Esophagus (tissue), 2 donors: ENCODE results near the gene AFF4. TPM values are rescaled to one million over a fixed set of nuclear protein-coding genes. Genes with fewer than 3 reads are reported as not detected.
"Not testable (repeated sequence)": the region's sequence is repeated elsewhere in the genome, so short reads cannot be mapped to it uniquely, and the experiment has no call there.

Experiments used
- H3K27ac ChIP-seq, 2 donors: one replicate each; pipeline ENCODE4 v1.5.1; 2013; ENCODE audit warnings: low read depth in 2 of 2, mild to moderate bottlenecking in 2 of 2, inconsistent platforms in 1 of 2, low read length in 1 of 2, moderate library complexity in 1 of 2
- H3K27me3 ChIP-seq, 2 donors: one replicate each; pipeline ENCODE4 v1.6.1; 2013; ENCODE audit warnings: low read length in 2 of 2, control low read depth in 1 of 2, mild to moderate bottlenecking in 1 of 2; ENCODE audit not compliant: insufficient read depth in 2 of 2, control insufficient read depth in 1 of 2
- H3K36me3 ChIP-seq, 2 donors: one replicate each; pipeline ENCODE4 v1.6.1; 2013; ENCODE audit warnings: low read length in 1 of 2; ENCODE audit not compliant: control insufficient read depth in 2 of 2, insufficient read depth in 2 of 2
- H3K4me1 ChIP-seq, 2 donors: one replicate each; pipeline ENCODE4 v1.6.1; 2013; ENCODE audit warnings: low read length in 1 of 2; ENCODE audit not compliant: control insufficient read depth in 2 of 2, insufficient read depth in 2 of 2
- H3K4me3 ChIP-seq, 2 donors: one replicate each; pipeline ENCODE4 v1.5.1; 2013; ENCODE audit warnings: low read length in 2 of 2, mild to moderate bottlenecking in 2 of 2, low read depth in 1 of 2, moderate library complexity in 1 of 2
- H3K9me3 ChIP-seq, 2 donors: one replicate each; pipeline ENCODE4 v1.6.1; 2013; ENCODE audit warnings: mild to moderate bottlenecking in 2 of 2, low read depth in 1 of 2, low read length in 1 of 2, moderate library complexity in 1 of 2; ENCODE audit not compliant: control insufficient read depth in 2 of 2, insufficient read depth in 1 of 2
- WGBS, 2 donors: extraction: QIAGEN DNeasy Blood & Tissue Kit; methylation state at CpG; one replicate each; pipeline ENCODE4 v1.1.7; 2013; 5-methylcytosine and 5-hydroxymethylcytosine counted together
- polyA plus RNA-seq, 2 donors: library from polyadenylated mRNA; stranded (reverse); fragments of 200-250 nt; gene quantifications; one replicate each; pipeline ENCODE4 v1.2.3, GENCODE V29; 2013
- donor health status: healthy with polysubstance abuse.
- donor health status: Bipolar disorder and iron deficiency.

AFF4 gene
- polyA plus RNA-seq, 2 donors: 10.4 to 12.6 TPM

DNA sequence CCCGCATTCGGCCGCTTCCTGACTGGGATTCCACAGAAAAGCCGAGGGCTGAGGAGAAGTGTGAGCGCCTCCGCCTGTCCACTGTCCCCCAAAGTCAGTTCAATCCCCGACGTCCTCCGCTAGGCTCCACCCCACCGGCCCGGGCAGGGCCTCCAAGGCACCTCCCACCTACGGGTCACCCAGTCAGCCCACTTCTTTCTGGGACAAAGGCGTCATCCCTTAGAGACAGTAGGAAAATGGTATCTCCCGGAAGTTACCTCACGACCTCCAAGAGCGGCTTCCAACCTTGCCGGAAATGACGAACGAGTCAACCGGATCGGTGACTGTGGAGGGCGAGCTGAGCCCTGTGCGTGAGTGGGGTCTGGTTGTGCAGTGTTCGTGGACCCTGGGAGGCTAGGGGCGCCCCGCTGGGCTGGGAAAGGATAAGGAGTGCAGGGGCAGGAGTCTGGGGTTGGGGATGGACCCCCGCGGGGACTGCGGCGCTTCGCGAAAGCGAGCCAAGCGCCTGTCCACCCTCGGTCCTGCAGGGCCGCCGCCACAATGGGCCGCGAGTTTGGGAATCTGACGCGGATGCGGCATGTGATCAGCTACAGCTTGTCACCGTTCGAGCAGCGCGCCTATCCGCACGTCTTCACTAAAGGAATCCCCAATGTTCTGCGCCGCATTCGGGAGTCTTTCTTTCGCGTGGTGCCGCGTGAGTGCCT lies 96.9 kb downstream of the AFF4 start, which contains the start of the genes GDF9 and UQCRQ:
Gene GDF9 (minus strand): TSS at position 128 of the 704 bp plus-strand sequence. CDS start 1,936 bp downstream, outside the sequence.
Gene UQCRQ (plus strand): TSS at position 301 of the 704 bp plus-strand sequence. CDS start 240 bp downstream, at position 541.
- 0 to 1% methylated on average over 53 to 55 of the region's 55 CpGs for WGBS, 2 donors

GRCh38 chr5:132865668-132866341 lies 97.6 kb downstream of the AFF4 start:
- H3K9me3 ChIP-seq: no peaks in the 10 kb centered on the region
- peaks cover 0 to 2% of the 10 kb centered on the region in 2 donors for H3K4me1 ChIP-seq
- H3K36me3 ChIP-seq: peaks cover 6% of the 10 kb centered on the region in 2 donors
- WGBS, 2 donors: 28 to 30% methylated on average over 30 of the region's 30 CpGs
- peak overlapping the region; percentile 88 to 92 for H3K27ac ChIP-seq
- H3K27me3 ChIP-seq: no peaks in the 10 kb centered on the region
- H3K4me3 ChIP-seq: peak overlapping the region; percentile 86 to 95

More for the DNA sequence above, 96.9 kb downstream of the AFF4 start, which contains the start of the genes GDF9 and UQCRQ:
- no peaks in the 10 kb centered on the region for H3K9me3 ChIP-seq
- H3K27me3 ChIP-seq: no peaks in the 10 kb centered on the region
- H3K4me3 ChIP-seq: peak within 1 kb of the TSS; percentile 86 to 95
- H3K27ac ChIP-seq: peak within 1 kb of the TSS; percentile 92 to 94
- H3K4me1 ChIP-seq: peaks cover 0 to 2% of the 10 kb centered on the region in 2 donors
- H3K36me3 ChIP-seq: peaks cover 6% of the 10 kb centered on the region in 2 donors

- WGBS, 2 donors: 72 to 82% methylated on average over 5 of the region's 5 CpGs
- H3K27ac ChIP-seq: no peak overlapping the region
- no peaks in the 10 kb centered on the region for H3K4me1 ChIP-seq
- no peaks in the 10 kb centered on the region for H3K9me3 ChIP-seq
- H3K27me3 ChIP-seq: no peaks in the 10 kb centered on the region
- H3K4me3 ChIP-seq: no peak overlapping the region
- no peaks in the 10 kb centered on the region for H3K36me3 ChIP-seq
Observed at GRCh38 chr5:132860742-132861141, 102.7 kb downstream of the AFF4 start.

- Histone ChIP-seq H3K9me3 (no peaks in the 10 kb centered on the region), H3K27me3 (no peaks in the 10 kb centered on the region), H3K4me3 (no peak overlapping the region), H3K27ac (no peak overlapping the region), H3K36me3 (no peaks in the 10 kb centered on the region), H3K4me1 (no peaks in the 10 kb centered on the region)
- 76 to 80% methylated on average over 2 of the region's 2 CpGs for WGBS, 2 donors
Observed at GRCh38 chr5:132859889-132860437, 103.5 kb downstream of the AFF4 start.

- H3K36me3 ChIP-seq: no peaks in the 10 kb centered on the region
- WGBS, 2 donors: 83 to 88% methylated on average over 3 of the region's 3 CpGs
Observed at GRCh38 chr5:132856011-132856410, 107.4 kb downstream of the AFF4 start.

GRCh38 chr5:132854992-132855391 lies 108.4 kb downstream of the AFF4 start:
- H3K4me1 ChIP-seq, H3K9me3 ChIP-seq, H3K4me3 ChIP-seq, H3K27me3 ChIP-seq, H3K27ac ChIP-seq, H3K36me3 ChIP-seq: not testable (repeated sequence)
- WGBS, 2 donors: 97% methylated on average over 5 of the region's 5 CpGs

More at GRCh38 chr5:132856011-132856410, 107.4 kb downstream of the AFF4 start:
- Histone ChIP-seq H3K4me1 (no peaks in the 10 kb centered on the region), H3K9me3 (no peaks in the 10 kb centered on the region), H3K27ac (no peak overlapping the region), H3K4me3 (no peak overlapping the region), H3K27me3 (no peaks in the 10 kb centered on the region)

GRCh38 chr5:132854301-132854700 lies 109.1 kb downstream of the AFF4 start:
- Histone ChIP-seq H3K27ac (no peak overlapping the region), H3K4me1 (no peaks in the 10 kb centered on the region), H3K9me3 (no peaks in the 10 kb centered on the region), H3K36me3 (no peaks in the 10 kb centered on the region), H3K4me3 (no peak overlapping the region), H3K27me3 (no peaks in the 10 kb centered on the region)
- 39 to 53% methylated on average over 3 of the region's 3 CpGs for WGBS, 2 donors

DNA sequence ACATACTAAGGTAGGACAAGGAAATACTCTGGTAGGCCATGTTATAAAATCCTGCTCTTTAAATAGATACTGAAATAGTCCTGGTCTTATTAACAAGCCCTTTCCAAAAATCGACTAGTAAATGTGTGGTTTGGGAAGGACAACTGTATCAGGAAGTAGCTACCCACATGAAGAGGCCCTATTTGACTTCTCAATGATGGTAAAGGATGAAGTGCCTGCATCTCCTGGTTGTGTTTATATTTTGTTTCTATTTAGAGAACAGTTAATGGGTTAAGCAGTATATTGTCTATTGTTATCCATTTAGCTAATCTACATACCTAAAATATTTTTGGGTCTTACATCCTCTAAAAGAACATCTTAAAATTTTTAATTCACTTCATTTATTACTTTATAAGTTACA lies 109.6 kb downstream of the AFF4 start:
- H3K27ac ChIP-seq: no peak overlapping the region
- H3K9me3 ChIP-seq: no peaks in the 10 kb centered on the region
- H3K36me3 ChIP-seq: no peaks in the 10 kb centered on the region
- WGBS, 2 donors: 34 to 50% methylated on average over 1 of the region's 1 CpG
- H3K4me1 ChIP-seq: no peaks in the 10 kb centered on the region
- no peaks in the 10 kb centered on the region for H3K27me3 ChIP-seq
- no peak overlapping the region for H3K4me3 ChIP-seq

DNA sequence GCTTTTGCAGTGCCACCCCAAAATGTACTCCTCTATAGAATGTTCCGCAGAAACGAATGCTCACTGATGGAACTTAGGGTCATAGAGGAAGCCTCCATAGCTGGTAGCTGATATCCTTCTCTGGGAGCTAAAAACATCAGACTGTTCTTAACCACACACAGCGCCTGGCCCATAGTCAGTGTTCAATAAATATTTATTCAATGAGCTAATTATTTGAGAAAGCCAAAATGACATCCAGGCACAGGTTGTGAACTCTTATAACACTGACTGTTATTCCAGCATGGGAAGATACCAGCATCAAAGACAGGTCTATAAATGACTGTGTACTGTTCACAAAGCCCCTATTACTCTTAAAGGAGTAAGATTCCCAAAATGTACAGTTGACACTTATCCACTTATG lies 110.1 kb downstream of the AFF4 start:
- H3K9me3 ChIP-seq: no peaks in the 10 kb centered on the region
- 80 to 84% methylated on average over 3 of the region's 3 CpGs for WGBS, 2 donors
- no peaks in the 10 kb centered on the region for H3K27me3 ChIP-seq
- no peaks in the 10 kb centered on the region for H3K4me1 ChIP-seq
- H3K4me3 ChIP-seq: no peak overlapping the region
- no peak overlapping the region for H3K27ac ChIP-seq
- H3K36me3 ChIP-seq: no peaks in the 10 kb centered on the region
